ENCODE results near the gene ANGEL1.

The ANGEL1 gene

DNA sequence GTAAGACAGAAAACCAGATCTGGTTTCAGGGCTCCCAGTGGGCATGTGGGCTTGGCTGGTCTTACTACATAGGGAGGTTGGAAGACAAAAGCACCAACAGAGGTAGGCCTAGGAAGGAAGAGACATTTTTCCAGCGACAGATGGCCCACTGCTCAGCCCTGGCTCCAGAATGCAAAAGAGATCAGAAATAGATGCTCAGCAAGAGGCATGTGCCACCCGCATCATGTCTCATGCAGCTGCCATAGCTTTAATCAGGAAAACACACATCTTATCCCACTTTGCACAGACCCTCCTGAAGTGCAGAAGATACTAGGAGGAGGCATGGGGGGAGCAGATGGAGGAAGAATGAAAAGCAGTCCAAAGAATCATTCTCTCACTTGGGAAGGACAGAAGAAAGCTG, 26.1 kb downstream of the ANGEL1 start:
- no peaks in the 10 kb centered on the region for H3K36me3 ChIP-seq (ENCODE audit: low read length)
- no peak overlapping the region for H2AFZ ChIP-seq (ENCODE audit: low read depth, low read length, severe bottlenecking)
- no peak for TF ChIP-seq EZH2phosphoT487 (conservative IDR thresholded peaks at IDR 0.05; ENCODE audit: low read length)
- TF ChIP-seq, protein P1, sequence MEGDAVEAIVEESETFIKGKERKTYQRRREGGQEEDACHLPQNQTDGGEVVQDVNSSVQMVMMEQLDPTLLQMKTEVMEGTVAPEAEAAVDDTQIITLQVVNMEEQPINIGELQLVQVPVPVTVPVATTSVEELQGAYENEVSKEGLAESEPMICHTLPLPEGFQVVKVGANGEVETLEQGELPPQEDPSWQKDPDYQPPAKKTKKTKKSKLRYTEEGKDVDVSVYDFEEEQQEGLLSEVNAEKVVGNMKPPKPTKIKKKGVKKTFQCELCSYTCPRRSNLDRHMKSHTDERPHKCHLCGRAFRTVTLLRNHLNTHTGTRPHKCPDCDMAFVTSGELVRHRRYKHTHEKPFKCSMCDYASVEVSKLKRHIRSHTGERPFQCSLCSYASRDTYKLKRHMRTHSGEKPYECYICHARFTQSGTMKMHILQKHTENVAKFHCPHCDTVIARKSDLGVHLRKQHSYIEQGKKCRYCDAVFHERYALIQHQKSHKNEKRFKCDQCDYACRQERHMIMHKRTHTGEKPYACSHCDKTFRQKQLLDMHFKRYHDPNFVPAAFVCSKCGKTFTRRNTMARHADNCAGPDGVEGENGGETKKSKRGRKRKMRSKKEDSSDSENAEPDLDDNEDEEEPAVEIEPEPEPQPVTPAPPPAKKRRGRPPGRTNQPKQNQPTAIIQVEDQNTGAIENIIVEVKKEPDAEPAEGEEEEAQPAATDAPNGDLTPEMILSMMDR (IDR thresholded peaks at IDR 0.05; ENCODE audit: insufficient read depth, low read length, poor library complexity, severe bottlenecking): no peak
- no peak overlapping the region for H3K27ac ChIP-seq (ENCODE audit: low read depth, low read length)
- H3K9me3 ChIP-seq (ENCODE audit: insufficient read depth, low read length): no peaks in the 10 kb centered on the region
- H3K79me2 ChIP-seq (ENCODE audit: insufficient read depth, low read length): no peaks in the 10 kb centered on the region
- no peaks in the 10 kb centered on the region for H4K20me1 ChIP-seq (ENCODE audit: low read depth, low read length)
- H3K9ac ChIP-seq (ENCODE audit: low read length): no peak overlapping the region
- H3K4me3 ChIP-seq (ENCODE audit: insufficient read depth, low read length, poor library complexity, severe bottlenecking): no peak overlapping the region
- H3K4me2 ChIP-seq (ENCODE audit: low read depth, low read length, poor library complexity, severe bottlenecking): no peak overlapping the region
- H3K27me3 ChIP-seq (ENCODE audit: low read length): no peaks in the 10 kb centered on the region
- no peaks in the 10 kb centered on the region for H3F3A ChIP-seq (ENCODE audit: insufficient read depth)
- H3K9me2 ChIP-seq (replicated peaks; ENCODE audit: insufficient read depth, low read length): no peaks in the 10 kb centered on the region

GRCh38 chr14:76784881-76785280, 27.8 kb downstream of the ANGEL1 start:
- H3K27ac ChIP-seq (ENCODE audit: low read depth, low read length): no peak overlapping the region
- H2AFZ ChIP-seq (ENCODE audit: low read depth, low read length, severe bottlenecking): no peak overlapping the region
- H3K4me2 ChIP-seq (ENCODE audit: low read depth, low read length, poor library complexity, severe bottlenecking): no peak overlapping the region
- H3K9me2 ChIP-seq (replicated peaks; ENCODE audit: insufficient read depth, low read length): no peaks in the 10 kb centered on the region
- H3K9ac ChIP-seq (ENCODE audit: low read length): no peak overlapping the region
- H4K20me1 ChIP-seq (ENCODE audit: low read depth, low read length): no peaks in the 10 kb centered on the region
- H3K4me3 ChIP-seq (ENCODE audit: insufficient read depth, low read length, poor library complexity, severe bottlenecking): no peak overlapping the region
- TF ChIP-seq, protein P1 (IDR thresholded peaks at IDR 0.05; ENCODE audit: insufficient read depth, low read length, poor library complexity, severe bottlenecking): peak; percentile 64
- no peak for TF ChIP-seq EZH2phosphoT487 (conservative IDR thresholded peaks at IDR 0.05; ENCODE audit: low read length)
- H3K27me3 ChIP-seq (ENCODE audit: low read length): no peaks in the 10 kb centered on the region
- H3K79me2 ChIP-seq (ENCODE audit: insufficient read depth, low read length): no peaks in the 10 kb centered on the region
- H3F3A ChIP-seq (ENCODE audit: insufficient read depth): no peaks in the 10 kb centered on the region
- H3K9me3 ChIP-seq (ENCODE audit: insufficient read depth, low read length): no peaks in the 10 kb centered on the region
- H3K36me3 ChIP-seq (ENCODE audit: low read length): no peaks in the 10 kb centered on the region

GRCh38 chr14:76784266-76784874, 28.3 kb downstream of the ANGEL1 start:
- Histone ChIP-seq H4K20me1 (ENCODE audit: low read depth, low read length) (no peaks in the 10 kb centered on the region), H3K36me3 (ENCODE audit: low read length) (no peaks in the 10 kb centered on the region), H3K9me3 (ENCODE audit: insufficient read depth, low read length) (no peaks in the 10 kb centered on the region), H3K27me3 (ENCODE audit: low read length) (no peaks in the 10 kb centered on the region), H3K9ac (ENCODE audit: low read length) (no peak overlapping the region), H3K9me2 (replicated peaks; ENCODE audit: insufficient read depth, low read length) (no peaks in the 10 kb centered on the region), H3K79me2 (ENCODE audit: insufficient read depth, low read length) (no peaks in the 10 kb centered on the region), H3F3A (ENCODE audit: insufficient read depth) (no peaks in the 10 kb centered on the region), H3K4me3 (ENCODE audit: insufficient read depth, low read length, poor library complexity, severe bottlenecking) (no peak overlapping the region), H3K27ac (ENCODE audit: low read depth, low read length) (no peak overlapping the region), H2AFZ (ENCODE audit: low read depth, low read length, severe bottlenecking) (no peak overlapping the region), H3K4me2 (ENCODE audit: low read depth, low read length, poor library complexity, severe bottlenecking) (no peak overlapping the region)
- TF ChIP-seq, protein P1 (IDR thresholded peaks at IDR 0.05; ENCODE audit: insufficient read depth, low read length, poor library complexity, severe bottlenecking): no peak
- no peak for TF ChIP-seq EZH2phosphoT487 (conservative IDR thresholded peaks at IDR 0.05; ENCODE audit: low read length)
